ENCODE data around the gene RRP1.

The RRP1 gene

GRCh38 chr21:43775795-43776430, 13.5 kb upstream of the RRP1 start, which contains the start of gene CSTB:
Gene CSTB, minus strand, starts transcription at chr21:43776308. Its CDS starts 39 bp downstream, at chr21:43776269.
- peak; percentile 69 to 74 (median 69) for DNase-seq (ENCODE audit: low read depth in 3 of 3)

- DNase-seq (ENCODE audit: low read depth in 3 of 3), result no peak
Observed at GRCh38 chr21:43777953-43778352, 11.4 kb upstream of the RRP1 start.

- no peak for DNase-seq (ENCODE audit: low read depth in 3 of 3)
Observed at GRCh38 chr21:43778469-43779335, 10.7 kb upstream of the RRP1 start.

GRCh38 chr21:43779660-43780059, 9.7 kb upstream of the RRP1 start:
- no peak for DNase-seq (ENCODE audit: low read depth in 3 of 3)

- DNase-seq (ENCODE audit: low read depth in 3 of 3), result no peak
Observed at GRCh38 chr21:43781846-43782245, 7.5 kb upstream of the RRP1 start.

GRCh38 chr21:43782431-43783097, 6.8 kb upstream of the RRP1 start:
- no peak for DNase-seq (ENCODE audit: low read depth in 3 of 3)

GRCh38 chr21:43783098-43783700, 6.2 kb upstream of the RRP1 start:
- DNase-seq (ENCODE audit: low read depth in 3 of 3), result no peak

GRCh38 chr21:43785134-43785533, 4.2 kb upstream of the RRP1 start:
- no peak for DNase-seq (ENCODE audit: low read depth in 3 of 3)

- no peak for DNase-seq (ENCODE audit: low read depth in 3 of 3)
Observed at GRCh38 chr21:43786300-43786806, 3.0 kb upstream of the RRP1 start.

- DNase-seq (ENCODE audit: low read depth in 3 of 3), result no peak
Observed at GRCh38 chr21:43786807-43787440, 2.5 kb upstream of the RRP1 start.

GRCh38 chr21:43790010-43790524, 690 bp downstream of the RRP1 start:
- DNase-seq (ENCODE audit: low read depth in 3 of 3), result no peak

GRCh38 chr21:43792406-43792805, 3.0 kb downstream of the RRP1 start:
- no peak for DNase-seq (ENCODE audit: low read depth in 3 of 3)

GRCh38 chr21:43793243-43793642, 3.9 kb downstream of the RRP1 start:
- no peak for DNase-seq (ENCODE audit: low read depth in 3 of 3)

GRCh38 chr21:43794311-43794710, 4.9 kb downstream of the RRP1 start:
- DNase-seq (ENCODE audit: low read depth in 3 of 3), result no peak

GRCh38 chr21:43794857-43795256, 5.5 kb downstream of the RRP1 start:
- DNase-seq (ENCODE audit: low read depth in 3 of 3), result no peak

- no peak for DNase-seq (ENCODE audit: low read depth in 3 of 3)
Observed at GRCh38 chr21:43797415-43797814, 8.0 kb downstream of the RRP1 start.

GRCh38 chr21:43797925-43798715, 8.7 kb downstream of the RRP1 start:
- no peak for DNase-seq (ENCODE audit: low read depth in 3 of 3)

GRCh38 chr21:43799301-43799840, 10.0 kb downstream of the RRP1 start:
- DNase-seq (ENCODE audit: low read depth in 3 of 3), result no peak

GRCh38 chr21:43800124-43800523, 10.7 kb downstream of the RRP1 start:
- no peak for DNase-seq (ENCODE audit: low read depth in 3 of 3)

- no peak for DNase-seq (ENCODE audit: low read depth in 3 of 3)
Observed at GRCh38 chr21:43800566-43800965, 11.2 kb downstream of the RRP1 start.
